AG09319 (cell line): ENCODE measurements around the gene ANKS4B.

Experiments
- DNase-seq: peaks from one replicate; pipeline ENCODE4 v3.0.0-alpha.2; 2010; ENCODE audit warnings: low read depth; ENCODE audit errors: extremely low read depth
- CTCF ChIP-seq: IDR thresholded peaks from 2 replicates; pipeline ENCODE4 v1.5.1; 2011; ENCODE audit warnings: low read depth, mild to moderate bottlenecking, inconsistent platforms, low read length, moderate library complexity

The ANKS4B gene

GRCh38 chr16:21218153-21218552 is 15.3 kb upstream of the ANKS4B start:
- no peak for DNase-seq
- TF ChIP-seq CTCF, result no peak

DNA sequence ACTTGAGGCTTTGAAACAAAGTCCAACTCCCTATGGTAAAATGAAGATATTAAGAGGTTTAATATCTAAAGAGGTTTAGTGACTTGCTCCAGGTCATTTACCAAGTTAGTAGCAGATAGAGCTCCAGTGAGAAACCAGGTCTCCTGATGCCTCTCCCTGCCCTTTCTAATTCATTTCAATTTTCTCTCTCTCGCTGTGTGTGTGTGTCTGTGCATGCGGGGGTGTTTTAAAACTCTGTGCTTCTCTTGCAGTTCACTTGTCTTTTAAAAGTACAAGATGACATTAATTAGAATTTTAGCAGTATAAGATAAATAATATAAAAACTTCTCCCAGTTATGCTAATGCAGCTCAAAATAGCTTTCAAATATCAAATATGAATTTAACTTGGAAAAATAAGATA is 13.9 kb upstream of the ANKS4B start:
- TF ChIP-seq CTCF, result no peak
- DNase-seq, result no peak

DNA sequence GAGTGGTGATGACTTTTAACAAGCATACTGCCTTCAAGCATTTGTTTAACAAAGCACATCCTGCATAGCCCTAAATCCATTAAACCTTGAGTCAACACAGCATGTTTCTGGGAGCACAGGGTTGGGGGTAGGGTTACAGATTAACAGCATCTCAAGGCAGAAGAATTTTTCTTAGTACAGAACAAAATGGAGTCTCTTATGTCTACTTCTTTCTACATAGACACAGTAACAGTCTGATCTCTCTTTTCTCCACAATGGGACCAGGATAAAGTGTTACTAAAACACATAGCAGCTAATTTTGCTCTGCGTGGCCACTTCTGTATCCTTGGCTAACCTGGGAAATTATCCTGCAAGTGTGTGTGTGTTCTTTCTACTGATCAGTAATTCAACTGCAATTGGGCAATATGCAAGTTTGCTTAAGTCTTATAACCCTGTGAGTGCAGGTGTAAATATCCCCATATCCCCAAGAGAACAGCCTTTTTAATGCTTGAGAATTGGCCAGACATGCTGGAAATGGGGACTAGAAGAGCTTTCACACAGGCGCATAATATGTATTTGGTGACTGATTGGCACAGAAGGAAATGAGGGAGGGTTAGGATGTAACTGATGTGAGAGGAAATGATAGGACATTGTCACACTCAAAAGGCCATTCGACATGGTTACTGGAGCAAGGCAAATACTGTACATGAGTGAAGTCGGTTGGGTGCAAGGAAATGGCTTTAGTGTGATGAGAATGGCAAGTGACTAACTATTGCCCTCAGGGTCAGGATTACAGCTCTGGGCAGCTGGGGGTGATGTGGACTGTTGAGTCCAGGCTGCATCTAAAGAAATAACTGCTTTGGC is 10.8 kb upstream of the ANKS4B start:
- no peak for TF ChIP-seq CTCF
- no peak for DNase-seq

- no peak for DNase-seq
- TF ChIP-seq CTCF, result no peak
These were observed 9.7 kb upstream of the ANKS4B start for GRCh38 chr16:21223787-21224186.

GRCh38 chr16:21224800-21225199 is 8.7 kb upstream of the ANKS4B start:
- DNase-seq, result no peak
- no peak for TF ChIP-seq CTCF

GRCh38 chr16:21226749-21227148 is 6.8 kb upstream of the ANKS4B start:
- no peak for DNase-seq
- TF ChIP-seq CTCF, result no peak

GRCh38 chr16:21227866-21228265 is 5.6 kb upstream of the ANKS4B start:
- TF ChIP-seq CTCF, result no peak
- DNase-seq, result no peak
